GM12873 (cell line): ENCODE data around the gene PTPN6.

Source experiments
- CTCF ChIP-seq: IDR thresholded peaks from 2 replicates; pipeline ENCODE4 v1.5.1; 2012; ENCODE audit warnings: low read depth, mild to moderate bottlenecking, moderate library complexity, low read length, control low read depth; ENCODE audit not compliant: insufficient read depth; ENCODE audit errors: missing control alignments

Gene PTPN6

GRCh38 chr12:6961278-6961694 lies 10.1 kb downstream of the PTPN6 start:
- TF ChIP-seq CTCF, result no peak

GRCh38 chr12:6961695-6962284 lies 10.6 kb downstream of the PTPN6 start:
- peak; percentile 52 for TF ChIP-seq CTCF

DNA sequence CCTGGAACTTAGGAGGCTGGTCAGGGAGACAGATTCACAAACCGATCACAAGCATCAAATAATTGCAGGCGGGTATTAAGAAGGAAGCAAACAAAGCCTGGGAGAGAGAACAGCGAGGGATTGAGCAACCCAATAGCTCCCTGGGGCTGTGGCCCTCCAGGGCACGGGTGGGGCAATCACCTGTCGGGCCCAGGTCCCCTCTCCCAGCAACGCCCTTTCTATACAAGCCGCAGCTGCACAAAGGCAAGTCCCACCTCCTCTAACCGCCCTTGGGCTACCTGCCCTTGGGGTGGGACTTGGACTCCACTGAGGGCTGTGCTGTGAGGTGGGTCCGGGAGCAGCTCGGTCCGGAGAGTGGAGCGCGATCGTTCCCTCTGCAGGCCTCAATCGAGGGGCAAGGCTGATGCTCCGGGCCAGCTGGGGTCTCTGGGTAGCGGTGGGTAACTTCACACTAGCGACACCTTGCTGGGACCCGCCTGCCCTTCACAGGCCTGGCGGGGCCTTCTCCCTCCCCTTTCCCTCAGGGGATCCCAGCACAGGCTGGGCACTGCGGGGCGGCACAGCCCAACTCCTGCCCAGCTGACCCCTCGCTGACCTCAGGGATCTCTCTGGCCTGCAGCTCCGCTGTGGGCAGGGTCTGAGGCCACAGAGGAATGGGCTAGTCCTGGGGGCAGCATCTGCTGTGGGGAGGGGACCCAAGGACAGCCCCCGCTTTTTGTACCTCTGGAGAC lies 11.3 kb downstream of the PTPN6 start:
- TF ChIP-seq CTCF, result no peak

- no peak for TF ChIP-seq CTCF
Measured at GRCh38 chr12:6963016-6963731, 12.0 kb downstream of the PTPN6 start.

GRCh38 chr12:6963791-6964413 lies 12.7 kb downstream of the PTPN6 start:
- no peak for TF ChIP-seq CTCF

GRCh38 chr12:6964605-6965025 lies 13.5 kb downstream of the PTPN6 start:
- TF ChIP-seq CTCF, result no peak

DNA sequence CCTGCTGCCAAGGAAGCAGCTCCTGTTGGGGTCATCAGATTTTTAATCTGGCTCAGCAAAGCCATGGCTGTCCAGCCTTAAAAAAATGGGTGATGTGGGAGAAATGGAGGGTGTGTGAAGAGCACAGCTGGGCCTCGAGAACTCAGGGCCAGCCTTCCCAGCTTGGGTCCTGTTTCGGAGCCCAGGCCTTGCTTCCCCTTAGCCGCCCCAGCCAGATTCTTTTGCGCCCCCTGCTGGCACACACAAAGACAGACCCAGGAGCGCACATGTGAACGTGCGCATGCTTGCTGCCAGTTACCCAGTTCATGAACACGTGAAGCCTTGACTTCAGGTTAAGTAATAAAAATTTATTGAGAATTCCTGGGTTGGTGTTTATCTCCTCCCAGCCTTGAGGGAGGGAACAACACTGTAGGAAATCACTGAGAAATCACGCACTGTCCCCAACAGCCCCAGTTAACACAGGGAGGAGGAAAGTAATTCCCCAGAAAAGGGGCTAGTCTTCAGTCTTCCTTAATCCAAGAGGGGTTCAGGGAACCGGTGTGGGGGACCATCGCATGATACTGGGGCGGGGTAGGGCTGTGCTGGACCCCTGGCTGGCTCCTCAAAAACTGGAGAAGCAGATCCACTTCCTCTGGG lies 14.0 kb downstream of the PTPN6 start:
- TF ChIP-seq CTCF, result peak; percentile 90
